ENCODE results near the gene B3GALT4.
"Not testable (repeated sequence)": the region's sequence is repeated elsewhere in the genome, so short reads cannot be mapped to it uniquely, and the experiment has no call there.

B3GALT4 gene

GRCh38 chr6:33276864-33277662, at the start of gene B3GALT4:
Gene B3GALT4, plus strand, starts transcription at chr6:33277123. Its CDS starts 297 bp downstream, at chr6:33277420.
- DNase-seq (ENCODE audit: low read depth): peak; percentile 60

GRCh38 chr6:33235221-33235634, 41.7 kb upstream of the B3GALT4 start:
- DNase-seq (ENCODE audit: low read depth): no peak

GRCh38 chr6:33236328-33236727, 40.6 kb upstream of the B3GALT4 start:
- no peak for DNase-seq (ENCODE audit: low read depth)

- DNase-seq (ENCODE audit: low read depth): no peak
Observed at GRCh38 chr6:33236852-33237251, 40.1 kb upstream of the B3GALT4 start.

- DNase-seq (ENCODE audit: low read depth): no peak
Observed at GRCh38 chr6:33237741-33238140, 39.2 kb upstream of the B3GALT4 start.

- no peak for DNase-seq (ENCODE audit: low read depth)
Observed at GRCh38 chr6:33241968-33242367, 35.0 kb upstream of the B3GALT4 start.

GRCh38 chr6:33243476-33243875, 33.4 kb upstream of the B3GALT4 start:
- no peak for DNase-seq (ENCODE audit: low read depth)

- peak; percentile 71 for DNase-seq (ENCODE audit: low read depth)
Observed at GRCh38 chr6:33247977-33248642, 28.8 kb upstream of the B3GALT4 start.

GRCh38 chr6:33248643-33248931, 28.3 kb upstream of the B3GALT4 start:
- peak; percentile 28 for DNase-seq (ENCODE audit: low read depth)

GRCh38 chr6:33248932-33249731, 27.8 kb upstream of the B3GALT4 start:
- DNase-seq (ENCODE audit: low read depth): peak; percentile 96

GRCh38 chr6:33249732-33250630, 26.9 kb upstream of the B3GALT4 start:
- no peak for DNase-seq (ENCODE audit: low read depth)

GRCh38 chr6:33250731-33251130, 26.2 kb upstream of the B3GALT4 start:
- no peak for DNase-seq (ENCODE audit: low read depth)

GRCh38 chr6:33251395-33252012, 25.4 kb upstream of the B3GALT4 start:
- no peak for DNase-seq (ENCODE audit: low read depth)

GRCh38 chr6:33252759-33253158, 24.2 kb upstream of the B3GALT4 start:
- DNase-seq (ENCODE audit: low read depth): no peak

- DNase-seq (ENCODE audit: low read depth): no peak
Observed at GRCh38 chr6:33254591-33254990, 22.3 kb upstream of the B3GALT4 start.

GRCh38 chr6:33259032-33259431, 17.9 kb upstream of the B3GALT4 start:
- DNase-seq (ENCODE audit: low read depth): no peak

GRCh38 chr6:33262490-33262889, 14.4 kb upstream of the B3GALT4 start:
- not testable (repeated sequence) for DNase-seq (ENCODE audit: low read depth)

- DNase-seq (ENCODE audit: low read depth): no peak
Observed at GRCh38 chr6:33264015-33264414, 12.9 kb upstream of the B3GALT4 start.

GRCh38 chr6:33271117-33271467, 5.8 kb upstream of the B3GALT4 start:
- no peak for DNase-seq (ENCODE audit: low read depth)

GRCh38 chr6:33271468-33272274, 5.3 kb upstream of the B3GALT4 start, which contains the start of the genes RPS18 and VPS52:
Gene RPS18, plus strand, starts transcription at chr6:33272075. Its CDS starts 45 bp downstream, at chr6:33272120.
Gene VPS52, minus strand, starts transcription at chr6:33271876. Its CDS starts 201 bp downstream, at chr6:33271675.
- peak; percentile 90 for DNase-seq (ENCODE audit: low read depth)
